Skin epidermis (tissue), 12 donors: ENCODE measurements around the gene DNAJC18.
A peak's percentile ranks its signal among the peaks of the same experiment; 100 is the strongest.

Experiments used
- H3K27ac ChIP-seq, 21 experiments: fragments of 200-600 bp; sonication (generic) in 11 of 21; one replicate each; pipeline ENCODE4 v1.5.0; 2020; ENCODE audit warnings: mild to moderate bottlenecking in 3 of 21, inconsistent platforms in 2 of 21, moderate library complexity in 2 of 21
- H3K4me3 ChIP-seq, 7 experiments: fragments of 200-600 bp; sonication (generic) in 2 of 7; one replicate each; pipeline ENCODE4 v1.5.0; 2020; ENCODE audit warnings: inconsistent platforms in 2 of 7, mild to moderate bottlenecking in 2 of 7, moderate library complexity in 1 of 7

DNAJC18 gene

GRCh38 chr5:139382807-139383206, 56.5 kb downstream of the DNAJC18 start:
- Histone ChIP-seq H3K4me3 (no peak overlapping the region), H3K27ac (peak overlapping the region in 11 of 21 experiments; percentile 3 to 93 (median 67))

GRCh38 chr5:139381837-139382761, 57.2 kb downstream of the DNAJC18 start:
- H3K4me3 ChIP-seq: no peak overlapping the region
- H3K27ac ChIP-seq: peak overlapping the region in 5 of 21 experiments; percentile 4 to 93 (median 84)

- Histone ChIP-seq H3K27ac (no peak overlapping the region), H3K4me3 (no peak overlapping the region)
Measured at GRCh38 chr5:139379626-139380449, 59.5 kb downstream of the DNAJC18 start.

GRCh38 chr5:139378941-139379361, 60.4 kb downstream of the DNAJC18 start:
- no peak overlapping the region for H3K27ac ChIP-seq

GRCh38 chr5:139378101-139378825, 61.1 kb downstream of the DNAJC18 start:
- Histone ChIP-seq H3K4me3 (no peak overlapping the region), H3K27ac (no peak overlapping the region)

More at GRCh38 chr5:139378941-139379361, 60.4 kb downstream of the DNAJC18 start:
- H3K4me3 ChIP-seq: no peak overlapping the region

- Histone ChIP-seq H3K4me3 (no peak overlapping the region), H3K27ac (no peak overlapping the region)
Measured at GRCh38 chr5:139377226-139377625, 62.1 kb downstream of the DNAJC18 start.

GRCh38 chr5:139376364-139376763, 63.0 kb downstream of the DNAJC18 start:
- Histone ChIP-seq H3K27ac (no peak overlapping the region), H3K4me3 (no peak overlapping the region)

- Histone ChIP-seq H3K4me3 (no peak overlapping the region), H3K27ac (no peak overlapping the region)
Measured at GRCh38 chr5:139374909-139375308, 64.4 kb downstream of the DNAJC18 start.

GRCh38 chr5:139371482-139372435, 67.6 kb downstream of the DNAJC18 start:
- no peak overlapping the region for H3K27ac ChIP-seq
- H3K4me3 ChIP-seq: no peak overlapping the region

GRCh38 chr5:139369181-139369580, 70.1 kb downstream of the DNAJC18 start:
- Histone ChIP-seq H3K27ac (no peak overlapping the region), H3K4me3 (no peak overlapping the region)

GRCh38 chr5:139368613-139369012, 70.7 kb downstream of the DNAJC18 start:
- no peak overlapping the region for H3K27ac ChIP-seq
- H3K4me3 ChIP-seq: no peak overlapping the region

- Histone ChIP-seq H3K27ac (peak overlapping the region in 4 of 21 experiments; percentile 10 to 39 (median 20)), H3K4me3 (no peak overlapping the region)
Measured at GRCh38 chr5:139364466-139364865, 74.9 kb downstream of the DNAJC18 start.

- H3K4me3 ChIP-seq: no peak overlapping the region
- peak overlapping the region in 4 of 21 experiments; percentile 10 to 39 (median 20) for H3K27ac ChIP-seq
Measured at GRCh38 chr5:139363937-139364336, 75.4 kb downstream of the DNAJC18 start.

GRCh38 chr5:139361835-139362429, 77.4 kb downstream of the DNAJC18 start:
- no peak overlapping the region for H3K4me3 ChIP-seq
- no peak overlapping the region for H3K27ac ChIP-seq

- H3K27ac ChIP-seq: no peak overlapping the region
- no peak overlapping the region for H3K4me3 ChIP-seq
Measured at GRCh38 chr5:139360384-139360783, 78.9 kb downstream of the DNAJC18 start.
